OCI-LY3 (cell line): Measurements from ENCODE around the gene POLDIP3.
"Not testable (repeated sequence)": the region's sequence is repeated elsewhere in the genome, so short reads cannot be mapped to it uniquely, and the experiment has no call there.

ENCODE experiments used
- H2AFZ ChIP-seq: fragments of 200-600, 300-600 bp; shearing (Covaris generic); 2 replicates; pipeline ENCODE4 v1.6.0; 2014; ENCODE audit warnings: antibody characterized with exemption, low read depth, low read length
- H3K27ac ChIP-seq: fragments of 200-600, 300-600 bp; sonication (generic); 2 replicates; pipeline ENCODE4 v1.5.1; 2014; ENCODE audit warnings: mild to moderate bottlenecking, low read length, moderate library complexity, mixed read lengths
- H3K27me3 ChIP-seq: fragments of 200-600, 300-600 bp; sonication (generic); 2 replicates; pipeline ENCODE4 v1.6.1; 2014; ENCODE audit warnings: low read depth, low read length, mixed read lengths
- H3K36me3 ChIP-seq: fragments of 200-600, 300-600 bp; sonication (generic); replicated peaks from 2 replicates; pipeline ENCODE3; 2014; ENCODE audit warnings: low read depth, low read length, mixed read lengths
- H3K4me1 ChIP-seq: fragments of 300-600, 200-600 bp; sonication (generic); 2 replicates; pipeline ENCODE4 v1.6.1; 2014; ENCODE audit warnings: low read length, mixed read lengths
- H3K4me2 ChIP-seq: fragments of 200-600, 300-600 bp; sonication (generic); 2 replicates; pipeline ENCODE4 v1.6.1; 2014; ENCODE audit warnings: low read length, mixed read lengths
- H3K4me3 ChIP-seq: fragments of 300-600, 200-600 bp; sonication (generic); 2 replicates; pipeline ENCODE4 v1.5.1; 2014; ENCODE audit warnings: antibody characterized with exemption, mild to moderate bottlenecking, low read length, moderate library complexity
- H3K79me2 ChIP-seq: fragments of 300-600, 200-600 bp; shearing (Covaris generic); 2 replicates; pipeline ENCODE4 v1.6.1; 2014; ENCODE audit warnings: mild to moderate bottlenecking, low read length, mixed read lengths
- H3K9ac ChIP-seq: fragments of 300-600, 200-600 bp; shearing (Covaris generic); 2 replicates; pipeline ENCODE4 v1.6.0; 2014; ENCODE audit warnings: mild to moderate bottlenecking, low read length, moderate library complexity
- H3K9me3 ChIP-seq: fragments of 200-600, 300-600 bp; shearing (Covaris generic); 2 replicates; pipeline ENCODE4 v1.6.1; 2014; ENCODE audit warnings: low read length, mixed read lengths; ENCODE audit not compliant: insufficient read depth
- H4K20me1 ChIP-seq: fragments of 200-600, 300-600 bp; sonication (generic); 2 replicates; pipeline ENCODE4 v1.6.1; 2016; ENCODE audit warnings: low read length, mixed read lengths; ENCODE audit not compliant: insufficient read depth
- CTCF ChIP-seq: fragments of 200-600, 300-600 bp; sonication (generic); IDR thresholded peaks from 2 replicates; pipeline ENCODE4 v1.5.1; 2014; ENCODE audit warnings: antibody characterized with exemption, low read length, low read depth
- EZH2phosphoT487 ChIP-seq: fragments of 200-600 bp; shearing (Covaris generic); IDR thresholded peaks from 2 replicates; pipeline ENCODE4 v1.6.1; 2018; ENCODE audit warnings: antibody characterized with exemption, mixed run types, low read depth

The POLDIP3 gene

DNA sequence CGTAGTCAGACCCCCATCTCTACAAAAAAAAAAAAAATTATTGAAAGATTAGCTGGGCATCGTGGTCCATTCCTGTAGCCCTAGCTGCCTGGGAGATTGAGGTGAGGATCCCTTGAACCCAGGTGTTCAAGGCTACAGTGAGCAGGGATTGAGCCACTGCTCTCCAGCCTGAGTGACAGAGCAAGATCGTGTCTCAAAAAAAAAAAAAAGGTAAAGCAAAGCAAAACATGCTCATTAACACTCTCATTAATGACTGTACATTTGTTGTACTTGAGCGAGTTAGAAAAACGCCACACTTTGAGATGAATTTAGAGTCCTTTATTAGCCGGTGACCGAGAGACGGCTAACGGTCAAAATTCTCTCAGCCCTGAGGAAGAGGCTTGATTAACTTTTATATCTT, 67.1 kb downstream of the POLDIP3 start:
- Histone ChIP-seq H3K9ac (no peak overlapping the region), H3K79me2 (no peaks in the 10 kb centered on the region), H4K20me1 (no peaks in the 10 kb centered on the region), H3K27ac (no peak overlapping the region), H3K36me3 (no peaks in the 10 kb centered on the region), H2AFZ (no peak overlapping the region), H3K4me1 (peaks cover 17% of the 10 kb centered on the region), H3K9me3 (no peaks in the 10 kb centered on the region), H3K27me3 (no peaks in the 10 kb centered on the region), H3K4me2 (no peak overlapping the region), H3K4me3 (no peak overlapping the region)
- TF ChIP-seq CTCF = no peak
- TF ChIP-seq EZH2phosphoT487 = no peak

GRCh38 chr22:42544686-42545085, 70.0 kb downstream of the POLDIP3 start:
- Histone ChIP-seq H2AFZ (no peak overlapping the region), H3K27me3 (no peaks in the 10 kb centered on the region), H3K4me1 (peaks cover 7% of the 10 kb centered on the region), H3K9ac (no peak overlapping the region), H3K4me3 (no peak overlapping the region), H3K27ac (no peak overlapping the region), H4K20me1 (no peaks in the 10 kb centered on the region), H3K9me3 (no peaks in the 10 kb centered on the region), H3K36me3 (no peaks in the 10 kb centered on the region), H3K4me2 (no peak overlapping the region), H3K79me2 (no peaks in the 10 kb centered on the region)
- TF ChIP-seq CTCF = no peak
- TF ChIP-seq EZH2phosphoT487 = no peak

GRCh38 chr22:42539236-42539771, 75.4 kb downstream of the POLDIP3 start:
- H3K9me3 ChIP-seq, H3K9ac ChIP-seq, H4K20me1 ChIP-seq, H3K27me3 ChIP-seq, H3K79me2 ChIP-seq, H3K36me3 ChIP-seq, H2AFZ ChIP-seq: not testable (repeated sequence)
- Histone ChIP-seq H3K4me3 (peak overlapping the region; percentile 16; the same call in 1 of the 2 replicates), H3K27ac (peak overlapping the region; percentile 23; the same call in 1 of the 2 replicates), H3K4me2 (peak overlapping the region; percentile 39), H3K4me1 (peaks cover 35% of the 10 kb centered on the region)

GRCh38 chr22:42537199-42537831, 77.4 kb downstream of the POLDIP3 start:
- not testable (repeated sequence) for H4K20me1 ChIP-seq, H3K79me2 ChIP-seq, H3K9me3 ChIP-seq, H3K36me3 ChIP-seq, H3K27me3 ChIP-seq
- Histone ChIP-seq H3K4me3 (peak overlapping the region; percentile 49), H3K4me1 (peaks cover 45% of the 10 kb centered on the region), H3K9ac (peak overlapping the region; percentile 51), H2AFZ (0 out of 2 replicates have a peak overlapping the region, but pooled peaks have one; percentile 29), H3K27ac (peak overlapping the region; percentile 50; the same call in 1 of the 2 replicates), H3K4me2 (peak overlapping the region; percentile 53)

- H3K4me1 ChIP-seq = peaks cover 45% of the 10 kb centered on the region
- H3K79me2 ChIP-seq, H3K27me3 ChIP-seq, H2AFZ ChIP-seq, H3K36me3 ChIP-seq, H3K9ac ChIP-seq, H4K20me1 ChIP-seq, H3K9me3 ChIP-seq: not testable (repeated sequence)
- H3K27ac ChIP-seq = 0 out of 2 replicates have a peak overlapping the region, but pooled peaks have one; percentile 18
- H3K4me2 ChIP-seq = peak overlapping the region; percentile 53
- peak overlapping the region; percentile 49 for H3K4me3 ChIP-seq
These were observed 78.0 kb downstream of the POLDIP3 start for GRCh38 chr22:42536634-42537033.
